GM03348 (cell line): ENCODE measurements around the gene PODNL1.
A peak's percentile ranks its signal among the peaks of the same experiment; 100 is the strongest.
"Not testable (repeated sequence)": the region's sequence is repeated elsewhere in the genome, so short reads cannot be mapped to it uniquely, and the experiment has no call there.

Experiments
- DNase-seq: peaks from one replicate; pipeline ENCODE4 v3.0.0; 2012; ENCODE audit warnings: low spot score

PODNL1 gene

GRCh38 chr19:13926010-13926409, 12.2 kb downstream of the PODNL1 start:
- no peak for DNase-seq

- no peak for DNase-seq
Measured at GRCh38 chr19:13923194-13923987, 14.8 kb downstream of the PODNL1 start.

DNA sequence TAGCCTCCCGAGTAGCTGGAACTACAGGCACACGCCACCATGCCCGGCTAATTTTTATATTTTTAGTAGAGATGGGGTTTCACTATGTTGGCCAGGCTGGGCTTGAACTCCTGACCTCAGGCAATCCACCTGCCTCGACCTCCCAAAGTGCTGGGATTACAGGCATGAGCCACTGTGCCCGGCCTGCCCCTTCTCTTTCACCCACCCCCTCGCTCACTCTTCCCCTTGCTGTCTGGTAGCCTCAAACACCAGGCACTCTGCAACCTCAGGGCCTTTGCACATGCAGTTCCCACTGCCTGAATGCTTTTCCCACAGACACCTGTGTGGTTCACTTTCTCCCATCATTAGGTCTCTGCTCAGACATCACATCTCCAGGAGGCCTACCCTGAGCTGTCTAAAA, 16.1 kb downstream of the PODNL1 start:
- DNase-seq = not testable (repeated sequence)

DNA sequence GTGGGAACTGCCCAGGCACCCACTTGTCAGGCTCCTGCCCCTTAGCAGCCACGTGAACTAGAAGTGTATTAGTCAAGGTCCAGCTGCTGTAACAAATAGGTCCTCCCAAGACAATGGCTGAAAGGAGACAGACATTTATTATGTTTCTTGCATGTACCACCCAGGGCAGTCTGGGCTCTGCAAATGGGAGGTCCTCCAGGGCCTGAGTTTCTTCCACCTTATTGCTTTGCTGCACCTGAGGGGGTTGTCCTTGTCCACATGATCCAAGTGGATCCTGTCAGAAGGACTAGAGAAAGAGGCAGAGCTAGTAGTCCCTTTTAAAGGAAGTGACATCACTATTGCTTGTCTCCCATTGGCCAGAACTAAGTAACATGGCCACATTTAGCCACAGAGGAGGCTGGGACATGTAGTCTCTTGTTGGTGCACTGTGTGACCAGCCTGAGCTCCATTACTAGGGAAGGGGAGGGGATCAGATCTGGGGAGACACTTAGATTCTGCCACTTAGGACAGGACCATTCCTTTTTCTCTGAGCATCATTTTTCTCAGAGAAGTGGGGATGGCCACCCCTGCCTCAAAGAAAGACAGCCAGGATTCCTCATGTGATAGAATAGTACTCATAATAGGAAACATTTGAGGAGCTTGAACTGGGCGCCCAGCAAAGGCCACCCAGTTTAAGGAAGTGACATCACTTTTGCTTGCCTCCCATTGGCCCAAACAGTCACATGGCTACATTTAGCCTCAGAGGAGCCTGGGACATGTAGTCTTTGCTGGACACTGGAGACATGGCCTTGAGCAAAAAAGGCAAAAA, 17.1 kb downstream of the PODNL1 start:
- DNase-seq = peak; percentile 55

GRCh38 chr19:13920524-13920923, 17.7 kb downstream of the PODNL1 start:
- DNase-seq = no peak

- DNase-seq = no peak
Measured at GRCh38 chr19:13918726-13919411, 19.3 kb downstream of the PODNL1 start.

DNA sequence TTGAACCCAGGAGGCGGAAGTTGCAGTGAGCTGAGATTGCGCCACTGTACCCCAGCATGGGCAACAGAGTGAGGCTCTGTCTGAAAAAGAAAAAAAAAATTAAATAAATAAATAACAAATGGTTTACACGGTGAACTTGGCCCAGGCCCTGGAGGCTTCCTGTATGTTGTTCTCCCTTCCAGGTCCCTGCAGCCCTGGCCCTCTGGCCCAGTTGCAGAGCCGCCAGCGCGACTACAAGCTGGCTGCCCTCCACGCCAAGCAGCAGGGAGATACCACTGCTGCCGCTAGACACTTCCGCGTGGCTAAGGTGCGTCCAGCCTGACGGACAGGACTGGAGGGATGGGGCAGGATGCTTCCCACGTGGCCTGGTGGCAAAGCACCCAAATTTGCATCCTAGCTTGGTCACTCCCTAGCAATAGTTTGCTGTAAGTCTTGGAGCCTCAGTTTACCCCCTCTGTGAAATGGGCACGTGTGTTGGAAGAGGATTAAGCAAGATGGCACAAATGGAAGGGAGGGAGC, 20.3 kb downstream of the PODNL1 start:
- DNase-seq = no peak

GRCh38 chr19:13914777-13915176, 23.4 kb downstream of the PODNL1 start:
- no peak for DNase-seq

DNA sequence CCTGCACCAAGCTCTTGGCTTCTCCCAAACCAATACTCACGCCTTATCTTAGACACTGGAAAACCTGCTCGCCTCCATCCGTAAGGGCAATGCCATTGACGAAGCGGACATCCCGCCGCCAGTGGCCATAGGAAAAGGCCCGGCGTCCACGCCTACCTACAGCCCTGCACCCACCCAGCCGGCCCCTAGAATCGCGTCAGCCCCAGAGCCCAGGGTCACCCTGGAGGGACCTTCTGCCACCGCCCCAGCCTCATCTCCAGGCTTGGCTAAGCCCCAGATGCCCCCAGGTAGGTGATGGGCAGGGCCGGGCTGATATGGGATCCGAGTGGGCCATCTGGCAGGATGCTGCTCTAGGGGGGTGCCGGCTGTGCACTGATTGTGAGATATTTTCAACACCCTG, 24.9 kb downstream of the PODNL1 start:
- no peak for DNase-seq

DNA sequence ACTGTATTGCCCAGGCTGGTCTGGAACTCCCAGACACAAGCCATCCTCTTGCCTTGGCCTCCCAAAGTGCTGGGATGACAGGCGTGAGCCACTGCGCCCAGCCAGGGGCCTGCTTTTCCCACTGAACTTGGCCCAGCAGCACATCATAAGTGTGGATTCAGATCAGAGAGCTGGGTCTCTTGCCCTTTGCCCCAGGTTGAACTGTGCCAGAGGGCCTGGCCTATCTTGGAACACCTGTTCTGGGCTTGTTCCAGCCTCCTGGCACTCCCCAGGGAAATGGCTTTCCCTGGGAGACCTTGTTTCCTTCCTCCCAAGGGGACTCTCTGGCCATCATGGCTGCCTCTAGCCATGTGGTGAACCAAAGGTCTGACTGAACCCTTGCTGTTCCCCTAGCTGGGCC, 28.8 kb downstream of the PODNL1 start:
- no peak for DNase-seq

DNA sequence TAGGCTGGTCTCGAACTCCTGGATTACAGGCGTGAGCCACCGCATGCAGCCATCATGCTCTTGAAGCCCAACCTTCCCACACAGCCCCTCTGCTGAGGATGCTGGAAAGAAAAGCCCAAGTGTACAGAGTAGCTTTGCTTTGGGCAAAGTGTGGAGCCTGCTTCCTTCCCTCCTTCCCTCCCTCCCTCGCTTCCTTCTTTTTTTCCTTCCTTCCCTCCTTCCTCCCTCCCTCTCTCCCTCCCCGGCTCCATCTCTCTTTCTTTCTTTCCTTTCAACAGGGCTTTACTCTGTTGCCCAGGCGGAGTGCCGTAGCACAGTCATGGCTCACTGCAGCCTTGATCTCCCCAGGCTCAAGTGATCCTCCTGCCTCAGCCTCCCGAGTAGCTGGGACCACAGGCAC, 29.5 kb downstream of the PODNL1 start:
- no peak for DNase-seq

DNA sequence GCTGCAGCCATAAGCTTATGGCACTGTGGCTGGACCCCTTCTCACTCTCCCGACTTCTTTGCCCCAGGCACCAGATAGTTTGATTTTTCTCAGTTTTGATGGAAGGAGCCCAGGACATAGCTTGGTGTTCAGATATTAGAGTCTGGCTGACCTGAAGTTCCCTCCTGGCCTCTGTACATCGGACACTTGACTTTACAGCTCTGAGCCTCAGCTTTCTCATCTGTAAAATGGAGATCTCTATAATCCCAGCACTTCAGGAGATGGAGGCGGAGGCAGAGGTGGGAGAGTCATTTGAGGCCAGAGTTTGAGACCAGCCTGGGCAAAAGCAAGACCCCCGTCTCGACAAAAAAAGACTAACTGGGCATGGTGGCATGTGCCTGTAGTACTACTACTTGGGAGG, 31.3 kb downstream of the PODNL1 start:
- no peak for DNase-seq

- DNase-seq = no peak
Measured at GRCh38 chr19:13906521-13906904, 31.7 kb downstream of the PODNL1 start.

GRCh38 chr19:13905634-13906520, 32.3 kb downstream of the PODNL1 start, which contains the start of the genes BRME1 and CC2D1A:
Gene BRME1 (minus strand): TSS chr19:13906117. CDS start chr19:13904892, 1,225 bp downstream.
Gene CC2D1A (plus strand): TSS chr19:13906201. CDS start chr19:13906442, 241 bp downstream.
- peak; percentile 97 for DNase-seq

- DNase-seq = no peak
Measured at GRCh38 chr19:13902993-13903555, 35.1 kb downstream of the PODNL1 start.

DNA sequence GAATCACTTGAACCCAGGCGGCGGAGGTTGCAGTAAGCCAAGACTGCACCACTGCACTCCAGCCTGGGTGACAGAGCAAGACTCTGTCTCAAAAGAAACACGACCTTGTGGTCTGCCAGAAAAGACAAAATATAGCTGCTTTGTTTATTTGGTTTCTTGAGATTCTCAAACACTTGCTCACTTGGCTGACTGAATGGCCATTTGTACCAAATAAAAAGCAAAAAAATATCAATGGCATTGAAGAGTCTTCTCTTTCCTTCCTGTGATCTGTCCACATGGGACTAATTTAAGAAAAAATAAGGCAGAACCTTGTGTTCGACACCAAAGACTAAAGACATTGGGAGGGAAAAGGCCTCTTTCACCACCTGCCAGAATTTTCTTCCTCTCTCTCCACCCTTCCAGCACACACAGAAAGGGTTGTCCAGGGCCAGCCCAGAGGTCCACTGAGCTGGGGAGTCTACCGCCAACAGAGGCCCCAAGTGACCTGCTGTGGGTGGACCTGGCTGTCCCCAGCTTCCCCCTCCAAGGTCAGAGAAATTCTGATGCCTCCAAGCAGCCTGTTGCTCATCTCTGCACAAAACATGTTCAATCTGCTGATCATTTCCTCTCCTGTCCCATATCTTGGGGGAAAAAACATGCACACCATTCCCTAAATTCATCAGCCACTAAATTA, 38.2 kb downstream of the PODNL1 start:
- DNase-seq = no peak

DNA sequence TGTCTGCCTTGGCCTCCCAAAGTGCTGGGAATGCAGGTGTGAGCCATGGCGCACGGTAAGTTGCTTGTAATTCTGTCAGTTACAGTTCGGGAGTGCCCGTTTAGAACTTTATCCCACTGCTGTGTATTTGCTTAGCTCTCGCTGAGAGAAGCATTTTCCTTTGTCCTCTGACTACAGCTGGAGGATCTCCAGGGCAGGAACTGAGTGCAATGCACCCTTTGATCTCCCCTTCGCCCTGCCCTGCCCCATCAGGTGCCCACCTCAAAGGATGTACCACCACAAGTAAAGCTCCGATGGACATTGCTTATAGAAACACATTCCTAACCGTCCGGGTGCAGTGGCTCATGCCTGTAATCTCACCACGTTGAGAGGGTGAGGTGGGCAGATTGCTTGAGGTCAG, 38.8 kb downstream of the PODNL1 start:
- DNase-seq = no peak

DNA sequence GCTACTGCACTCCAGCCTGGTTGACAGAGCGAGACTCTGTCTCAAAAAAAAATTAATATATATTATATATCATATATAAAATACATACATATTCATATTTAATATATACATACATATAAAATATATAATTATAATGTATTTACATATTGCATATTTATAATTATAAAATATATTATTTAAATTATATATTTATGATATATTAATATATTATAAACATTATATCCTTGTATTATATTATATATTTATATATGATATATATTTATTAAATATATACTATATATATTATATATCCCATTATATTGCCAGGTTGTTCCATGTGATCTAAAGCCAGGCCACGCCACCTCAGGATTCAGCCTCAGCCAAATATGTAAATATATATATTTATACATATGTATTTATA, 42.0 kb downstream of the PODNL1 start:
- DNase-seq = no peak

GRCh38 chr19:13894552-13894951, 43.7 kb downstream of the PODNL1 start:
- DNase-seq = no peak

DNA sequence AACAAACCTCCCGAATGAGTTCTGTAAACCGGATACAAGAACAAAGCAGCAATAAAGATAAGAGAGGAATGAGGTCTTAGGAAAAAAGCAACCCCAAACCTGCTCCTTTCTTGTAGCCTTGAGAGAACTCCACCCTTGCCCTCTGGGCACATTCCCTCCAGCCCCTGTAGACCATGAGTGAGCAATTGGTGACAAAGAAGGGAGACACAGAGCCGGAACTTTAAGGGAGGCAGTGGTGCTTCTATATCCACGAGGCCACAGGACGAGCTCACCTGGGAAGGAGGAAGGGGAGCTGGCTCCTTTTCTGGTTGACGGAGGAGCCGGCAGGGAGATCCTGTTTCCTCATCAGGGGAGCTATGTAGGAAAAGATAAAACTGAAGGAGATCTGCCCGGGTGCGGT, 45.3 kb downstream of the PODNL1 start:
- no peak for DNase-seq
